Measurements from ENCODE around the gene TRABD2B. TPM values are rescaled to one million over a fixed set of nuclear protein-coding genes. Genes with fewer than 3 reads are reported as not detected.

Gene TRABD2B
- total and polyA plus RNA-seq, 2 experiments from 2014 or later, result 1.00 to 2.3 TPM

- Histone ChIP-seq H3K4me3 (no peak overlapping the region), H3K79me2 (no peaks in the 10 kb centered on the region), H3K4me1 (ENCODE audit: insufficient read depth) (peaks cover 7% of the 10 kb centered on the region), H3K36me3 (replicated peaks; ENCODE audit: insufficient read depth, low read depth) (no peaks in the 10 kb centered on the region), H2AFZ (no peak overlapping the region), H3K9me3 (ENCODE audit: low read depth) (no peaks in the 10 kb centered on the region), H3K27ac (peak overlapping the region; percentile 75), H3K9me2 (replicated peaks; ENCODE audit: insufficient read depth) (no peaks in the 10 kb centered on the region), H4K20me1 (ENCODE audit: insufficient read depth, poor library complexity, severe bottlenecking) (no peaks in the 10 kb centered on the region), H3K4me2 (no peak overlapping the region), H3K27me3 (peaks cover 3% of the 10 kb centered on the region)
- 54% methylated on average over 4 of the region's 4 CpGs for WGBS (ENCODE audit: low lambda C conversion rate, missing lambda C conversion rate)
- DNase-seq (ENCODE audit: low spot score), result peak; percentile 72
- no peak for TF ChIP-seq EZH2 (IDR thresholded peaks at IDR 0.05; ENCODE audit: borderline replicate concordance)
- TF ChIP-seq EZH2phosphoT487 (IDR thresholded peaks at IDR 0.05; ENCODE audit: low read depth, severe bottlenecking, unreplicated experiment), result no peak
- TF ChIP-seq, protein P1, sequence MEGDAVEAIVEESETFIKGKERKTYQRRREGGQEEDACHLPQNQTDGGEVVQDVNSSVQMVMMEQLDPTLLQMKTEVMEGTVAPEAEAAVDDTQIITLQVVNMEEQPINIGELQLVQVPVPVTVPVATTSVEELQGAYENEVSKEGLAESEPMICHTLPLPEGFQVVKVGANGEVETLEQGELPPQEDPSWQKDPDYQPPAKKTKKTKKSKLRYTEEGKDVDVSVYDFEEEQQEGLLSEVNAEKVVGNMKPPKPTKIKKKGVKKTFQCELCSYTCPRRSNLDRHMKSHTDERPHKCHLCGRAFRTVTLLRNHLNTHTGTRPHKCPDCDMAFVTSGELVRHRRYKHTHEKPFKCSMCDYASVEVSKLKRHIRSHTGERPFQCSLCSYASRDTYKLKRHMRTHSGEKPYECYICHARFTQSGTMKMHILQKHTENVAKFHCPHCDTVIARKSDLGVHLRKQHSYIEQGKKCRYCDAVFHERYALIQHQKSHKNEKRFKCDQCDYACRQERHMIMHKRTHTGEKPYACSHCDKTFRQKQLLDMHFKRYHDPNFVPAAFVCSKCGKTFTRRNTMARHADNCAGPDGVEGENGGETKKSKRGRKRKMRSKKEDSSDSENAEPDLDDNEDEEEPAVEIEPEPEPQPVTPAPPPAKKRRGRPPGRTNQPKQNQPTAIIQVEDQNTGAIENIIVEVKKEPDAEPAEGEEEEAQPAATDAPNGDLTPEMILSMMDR (IDR thresholded peaks at IDR 0.05; ENCODE audit: poor library complexity), result no peak
These were observed 264.7 kb downstream of the TRABD2B start for GRCh38 chr1:47732489-47732888.

GRCh38 chr1:47731730-47732129 lies 265.5 kb downstream of the TRABD2B start:
- peaks cover 9% of the 10 kb centered on the region for H3K4me1 ChIP-seq (ENCODE audit: insufficient read depth)
- no peaks in the 10 kb centered on the region for H4K20me1 ChIP-seq (ENCODE audit: insufficient read depth, poor library complexity, severe bottlenecking)
- H2AFZ ChIP-seq, result no peak overlapping the region
- H3K36me3 ChIP-seq (replicated peaks; ENCODE audit: insufficient read depth, low read depth), result no peaks in the 10 kb centered on the region
- no peak for TF ChIP-seq EZH2phosphoT487 (IDR thresholded peaks at IDR 0.05; ENCODE audit: low read depth, severe bottlenecking, unreplicated experiment)
- TF ChIP-seq EZH2 (IDR thresholded peaks at IDR 0.05; ENCODE audit: borderline replicate concordance), result no peak
- TF ChIP-seq, protein P1 (IDR thresholded peaks at IDR 0.05; ENCODE audit: poor library complexity), result no peak
- peaks cover 3% of the 10 kb centered on the region for H3K27me3 ChIP-seq
- no peak for DNase-seq (ENCODE audit: low spot score)
- no peaks in the 10 kb centered on the region for H3K9me2 ChIP-seq (replicated peaks; ENCODE audit: insufficient read depth)
- H3K79me2 ChIP-seq, result no peaks in the 10 kb centered on the region
- H3K4me3 ChIP-seq, result no peak overlapping the region
- H3K9me3 ChIP-seq (ENCODE audit: low read depth), result no peaks in the 10 kb centered on the region
- 97% methylated on average over 8 of the region's 8 CpGs for WGBS (ENCODE audit: low lambda C conversion rate, missing lambda C conversion rate)
- H3K27ac ChIP-seq, result peak overlapping the region; percentile 75
- no peak overlapping the region for H3K4me2 ChIP-seq

DNA sequence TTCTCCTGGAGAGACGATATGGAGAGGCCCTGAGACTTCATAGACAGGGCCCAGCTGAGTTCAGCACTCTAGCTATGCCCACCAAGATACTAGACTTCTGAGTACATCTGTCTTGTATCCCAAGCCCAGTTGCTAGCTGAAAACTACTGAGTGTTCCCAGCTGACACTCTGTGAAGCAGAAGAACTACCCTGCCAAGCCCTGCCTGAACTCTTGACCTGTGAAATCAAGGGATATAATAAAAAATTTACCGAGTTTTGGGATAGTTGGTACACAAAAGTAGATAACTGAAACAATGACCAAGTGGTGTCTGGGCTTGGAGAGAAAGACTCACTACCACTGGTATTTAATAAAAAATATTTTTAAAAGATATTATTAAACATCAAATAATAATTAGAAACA lies 267.5 kb downstream of the TRABD2B start:
- H3K9me2 ChIP-seq (replicated peaks; ENCODE audit: insufficient read depth), result no peaks in the 10 kb centered on the region
- no peak overlapping the region for H2AFZ ChIP-seq
- no peak overlapping the region for H3K4me3 ChIP-seq
- peak overlapping the region; percentile 76 for H3K27ac ChIP-seq
- TF ChIP-seq EZH2 (IDR thresholded peaks at IDR 0.05; ENCODE audit: borderline replicate concordance) (no peak), EZH2phosphoT487 (IDR thresholded peaks at IDR 0.05; ENCODE audit: low read depth, severe bottlenecking, unreplicated experiment) (no peak)
- TF ChIP-seq, protein P1 (IDR thresholded peaks at IDR 0.05; ENCODE audit: poor library complexity), result no peak
- WGBS (ENCODE audit: low lambda C conversion rate, missing lambda C conversion rate), result 85% methylated on average over 2 of the region's 2 CpGs
- no peak for DNase-seq (ENCODE audit: low spot score)
- no peaks in the 10 kb centered on the region for H3K9me3 ChIP-seq (ENCODE audit: low read depth)
- H3K27me3 ChIP-seq, result peaks cover 8% of the 10 kb centered on the region
- H3K36me3 ChIP-seq (replicated peaks; ENCODE audit: insufficient read depth, low read depth), result no peaks in the 10 kb centered on the region
- H3K4me2 ChIP-seq, result no peak overlapping the region
- H3K4me1 ChIP-seq (ENCODE audit: insufficient read depth), result peaks cover 23% of the 10 kb centered on the region
- no peaks in the 10 kb centered on the region for H4K20me1 ChIP-seq (ENCODE audit: insufficient read depth, poor library complexity, severe bottlenecking)
- no peaks in the 10 kb centered on the region for H3K79me2 ChIP-seq

DNA sequence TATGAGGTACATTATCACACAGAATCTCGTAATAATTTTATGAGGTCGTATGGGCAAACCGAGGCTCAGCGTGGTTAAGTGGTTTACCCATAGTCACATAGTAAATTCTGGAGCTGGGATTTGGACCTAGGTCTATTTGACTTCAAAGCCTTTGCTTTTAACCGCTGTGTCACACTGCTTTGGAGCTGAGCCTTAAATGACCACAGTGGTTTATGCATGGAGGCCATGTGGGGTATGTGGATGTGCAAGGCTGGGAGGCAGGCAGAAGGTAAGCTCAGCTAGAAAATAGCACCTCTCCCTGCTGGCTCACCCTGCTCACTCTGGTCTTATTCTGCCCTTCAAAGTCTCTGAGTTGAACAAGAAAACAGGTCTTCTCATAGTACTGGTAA lies 269.5 kb downstream of the TRABD2B start:
- WGBS (ENCODE audit: low lambda C conversion rate, missing lambda C conversion rate), result 30% methylated on average over 5 of the region's 5 CpGs
- no peak for DNase-seq (ENCODE audit: low spot score)
- peak overlapping the region; percentile 17 for H3K4me2 ChIP-seq
- H3K27me3 ChIP-seq, result peaks cover 22% of the 10 kb centered on the region
- peaks cover 26% of the 10 kb centered on the region for H3K4me1 ChIP-seq (ENCODE audit: insufficient read depth)
- no peaks in the 10 kb centered on the region for H4K20me1 ChIP-seq (ENCODE audit: insufficient read depth, poor library complexity, severe bottlenecking)
- TF ChIP-seq EZH2phosphoT487 (IDR thresholded peaks at IDR 0.05; ENCODE audit: low read depth, severe bottlenecking, unreplicated experiment), result no peak
- TF ChIP-seq, protein P1 (IDR thresholded peaks at IDR 0.05; ENCODE audit: poor library complexity), result no peak
- no peak for TF ChIP-seq EZH2 (IDR thresholded peaks at IDR 0.05; ENCODE audit: borderline replicate concordance)
- no peaks in the 10 kb centered on the region for H3K9me3 ChIP-seq (ENCODE audit: low read depth)
- H3K27ac ChIP-seq, result peak overlapping the region; percentile 80
- H3K4me3 ChIP-seq, result no peak overlapping the region
- no peaks in the 10 kb centered on the region for H3K79me2 ChIP-seq
- no peaks in the 10 kb centered on the region for H3K9me2 ChIP-seq (replicated peaks; ENCODE audit: insufficient read depth)
- no peak overlapping the region for H2AFZ ChIP-seq
- H3K36me3 ChIP-seq (replicated peaks; ENCODE audit: insufficient read depth, low read depth), result no peaks in the 10 kb centered on the region

Data from hepatocyte (in vitro differentiated cells).